Limb (tissue), 2 donors: Measurements from ENCODE around the gene METTL25.

Experiments
- DNase-seq, 2 donors: peaks; one replicate each; pipeline ENCODE4 v3.0.0-alpha.2; 2016; ENCODE audit errors: extremely low spot score in 2 of 2

Gene METTL25

DNA sequence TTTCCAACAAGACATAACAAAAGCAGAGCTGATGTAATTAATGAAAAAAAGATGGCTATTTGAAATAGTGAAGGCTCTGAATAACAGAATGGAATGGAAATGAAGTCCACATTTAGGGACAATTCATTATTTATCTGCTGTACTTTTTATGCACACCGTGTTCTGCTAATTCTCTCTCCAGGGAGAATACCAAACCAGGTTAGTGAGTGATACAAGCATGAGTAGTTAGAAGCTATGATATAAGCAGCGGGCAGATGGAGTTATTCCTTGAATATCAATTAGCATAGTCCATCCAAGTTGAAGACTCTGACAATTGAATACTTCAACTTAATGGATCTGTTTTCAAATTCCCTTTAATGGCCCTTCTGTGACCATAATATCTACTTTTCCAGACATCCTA is 166.3 kb downstream of the METTL25 start:
- peak in 1 of 2 donors; percentile 38 for DNase-seq

DNA sequence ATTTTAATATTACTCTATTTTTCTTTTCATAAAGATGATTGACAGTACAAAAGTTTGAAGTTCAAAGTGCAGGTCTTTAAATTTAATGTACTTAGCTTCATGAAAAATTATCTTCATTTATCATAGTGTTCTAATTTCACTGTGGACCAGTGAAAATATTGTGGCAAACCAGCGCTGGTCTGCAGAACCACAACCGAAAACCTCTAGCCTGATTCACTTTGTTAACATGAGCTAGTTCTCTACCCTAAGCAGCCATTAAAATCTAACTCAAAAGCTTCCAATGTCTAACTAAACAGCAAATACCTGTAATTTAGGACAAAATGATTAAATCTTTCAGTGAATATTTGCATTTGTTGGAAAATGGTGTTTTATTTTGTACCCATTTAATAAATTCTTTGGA is 167.3 kb downstream of the METTL25 start:
- DNase-seq = no peak

DNA sequence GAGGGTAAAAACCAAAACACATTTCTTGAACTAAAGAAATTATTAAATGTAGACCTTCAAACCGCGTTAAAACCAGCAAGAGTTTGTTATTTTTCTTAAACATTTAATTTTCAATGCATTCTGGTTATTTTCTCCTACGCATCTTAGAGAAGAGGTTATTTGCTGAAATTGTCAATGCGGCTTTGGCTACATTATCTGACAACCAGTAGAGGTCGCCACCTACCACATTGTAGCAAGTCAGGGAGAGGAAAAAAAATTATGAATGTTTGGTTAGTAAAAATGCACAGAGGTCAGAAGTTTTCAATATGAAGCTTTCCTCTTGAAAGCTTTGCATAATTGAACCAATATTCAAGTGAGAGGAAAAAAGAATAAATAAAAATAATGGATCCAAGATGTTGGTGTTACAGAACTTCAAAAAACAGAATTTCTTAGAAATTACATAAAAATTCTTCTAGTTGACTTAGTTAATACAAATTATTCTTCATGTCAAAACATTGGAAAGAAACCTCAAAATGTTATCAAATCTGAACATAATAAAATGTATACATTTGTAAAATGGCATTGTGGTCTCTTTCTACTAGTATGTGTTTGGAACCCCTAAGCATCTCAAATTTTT is 168.9 kb downstream of the METTL25 start:
- peak; percentile 43 to 87 for DNase-seq
